GM13976 (cell line): Measurements from ENCODE around the gene GSN.

ENCODE experiments used
- DNase-seq: peaks from one replicate; pipeline ENCODE4 v3.0.0; 2012; ENCODE audit warnings: low spot score
- in situ Hi-C: fragments of 300-500 bp; cut with MboI; formaldehyde crosslinking; loops from one replicate; pipeline ENCODE4 v1.12.0; 2022; ENCODE audit warnings: low sequenced_read_pairs, mixed read lengths, inconsistent platforms; ENCODE audit not compliant: unreplicated experiment
- TF ChIP-seq, protein P1 (sequence below): IDR thresholded peaks from 2 replicates; pipeline ENCODE4 v1.5.1; 2012; ENCODE audit warnings: borderline replicate concordance, mild to moderate bottlenecking; ENCODE audit not compliant: insufficient read depth; ENCODE audit errors: extremely low read depth, missing control alignments, control extremely low read depth

The GSN gene

DNA sequence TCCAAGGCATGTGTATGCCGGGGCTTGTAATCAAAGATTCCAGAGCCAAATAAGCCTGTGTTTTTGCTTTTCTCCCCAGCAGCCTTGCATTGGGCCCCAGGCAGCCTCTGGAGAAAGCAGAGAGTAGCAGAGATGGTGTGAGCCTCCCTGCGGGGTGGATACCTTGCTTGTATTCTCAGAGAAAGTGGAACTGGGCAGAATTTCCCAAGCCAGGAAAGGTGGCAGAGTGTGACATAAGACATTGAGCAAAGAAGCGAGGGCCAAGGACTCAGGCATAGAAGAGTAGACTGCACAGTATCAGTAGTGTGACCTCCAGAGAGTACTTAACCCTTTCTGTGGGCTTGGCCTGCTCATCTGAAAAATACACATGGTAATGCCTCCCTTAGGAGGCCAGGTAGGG is 1.6 kb upstream of the GSN start:
- no peak for DNase-seq
- TF ChIP-seq, protein P1, sequence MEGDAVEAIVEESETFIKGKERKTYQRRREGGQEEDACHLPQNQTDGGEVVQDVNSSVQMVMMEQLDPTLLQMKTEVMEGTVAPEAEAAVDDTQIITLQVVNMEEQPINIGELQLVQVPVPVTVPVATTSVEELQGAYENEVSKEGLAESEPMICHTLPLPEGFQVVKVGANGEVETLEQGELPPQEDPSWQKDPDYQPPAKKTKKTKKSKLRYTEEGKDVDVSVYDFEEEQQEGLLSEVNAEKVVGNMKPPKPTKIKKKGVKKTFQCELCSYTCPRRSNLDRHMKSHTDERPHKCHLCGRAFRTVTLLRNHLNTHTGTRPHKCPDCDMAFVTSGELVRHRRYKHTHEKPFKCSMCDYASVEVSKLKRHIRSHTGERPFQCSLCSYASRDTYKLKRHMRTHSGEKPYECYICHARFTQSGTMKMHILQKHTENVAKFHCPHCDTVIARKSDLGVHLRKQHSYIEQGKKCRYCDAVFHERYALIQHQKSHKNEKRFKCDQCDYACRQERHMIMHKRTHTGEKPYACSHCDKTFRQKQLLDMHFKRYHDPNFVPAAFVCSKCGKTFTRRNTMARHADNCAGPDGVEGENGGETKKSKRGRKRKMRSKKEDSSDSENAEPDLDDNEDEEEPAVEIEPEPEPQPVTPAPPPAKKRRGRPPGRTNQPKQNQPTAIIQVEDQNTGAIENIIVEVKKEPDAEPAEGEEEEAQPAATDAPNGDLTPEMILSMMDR: no peak
- in situ Hi-C loops: no loop called here

DNA sequence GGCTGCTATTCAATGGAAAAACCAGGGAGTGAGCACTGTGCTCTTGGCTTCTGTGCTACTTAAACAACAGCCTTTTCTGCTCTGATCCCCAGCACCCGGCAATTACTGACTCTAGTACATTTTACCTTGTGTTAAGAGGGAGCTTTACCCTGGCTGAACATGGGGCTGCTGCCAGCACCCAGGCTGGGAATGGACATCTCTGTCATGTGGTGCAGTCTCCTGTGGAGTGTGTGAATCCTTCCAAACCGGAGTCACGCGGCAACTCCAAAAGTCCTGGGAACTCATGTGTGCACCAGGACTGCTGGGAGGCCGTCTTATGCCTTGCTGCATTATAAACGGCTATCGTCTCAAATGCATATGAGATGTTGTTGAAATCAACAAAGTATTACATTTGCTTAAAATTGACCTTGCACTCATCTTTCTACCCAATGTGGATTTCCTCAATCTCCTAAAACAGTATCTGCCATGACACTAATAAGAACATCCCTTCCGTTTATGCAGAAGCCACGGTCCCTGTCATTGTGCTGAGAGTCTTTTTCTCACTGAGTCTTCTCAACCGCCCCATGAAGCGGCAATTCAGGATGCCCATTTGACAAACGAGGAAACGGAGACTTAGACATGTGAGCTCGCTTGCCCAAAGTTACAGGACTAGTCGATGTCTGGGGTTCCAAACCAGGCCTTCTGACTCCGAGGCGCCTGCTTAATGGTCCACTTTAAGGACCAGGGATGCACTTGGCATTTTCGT is 884 bp upstream of the GSN start:
- DNase-seq: no peak
- in situ Hi-C loops: no loop called here
- TF ChIP-seq, protein P1: no peak

DNA sequence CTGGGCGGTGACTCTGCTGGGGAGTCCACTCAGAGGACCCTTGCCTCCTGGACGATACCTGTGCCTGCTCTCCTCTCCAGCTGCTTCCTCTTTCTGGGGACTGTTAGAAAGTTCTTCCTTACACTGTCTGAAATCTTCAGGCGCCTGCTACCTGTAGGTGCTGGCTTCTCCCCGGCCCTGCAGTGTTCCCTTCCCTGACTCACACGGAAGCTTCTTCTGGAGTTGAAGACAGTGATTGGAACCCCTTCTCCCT is 562 bp downstream of the GSN start:
- TF ChIP-seq, protein P1: no peak
- peak; percentile 52 for DNase-seq
- in situ Hi-C loops: no loop called here

GRCh38 chr9:121268851-121269641 is 1.1 kb downstream of the GSN start:
- in situ Hi-C loops: no loop called here
- TF ChIP-seq, protein P1: no peak
- no peak for DNase-seq

GRCh38 chr9:121269642-121270254 is 1.8 kb downstream of the GSN start:
- DNase-seq: no peak
- TF ChIP-seq, protein P1: no peak
- in situ Hi-C loops: no loop called here

- DNase-seq: no peak
- in situ Hi-C loops: no loop called here
- TF ChIP-seq, protein P1: no peak
Observed at GRCh38 chr9:121271368-121272341, 3.7 kb downstream of the GSN start.
